DMS153 treated with DMSO at 0.1 percent for 48 hours (cell line): ENCODE measurements around the gene HDAC6.
A peak's percentile ranks its signal among the peaks of the same experiment; 100 is the strongest.

ENCODE experiments used
- DNase-seq: peaks from one replicate; lab custom pipeline; 2025; ENCODE audit not compliant: unreplicated experiment; lab: John Stamatoyannopoulos, UW

Gene HDAC6

DNA sequence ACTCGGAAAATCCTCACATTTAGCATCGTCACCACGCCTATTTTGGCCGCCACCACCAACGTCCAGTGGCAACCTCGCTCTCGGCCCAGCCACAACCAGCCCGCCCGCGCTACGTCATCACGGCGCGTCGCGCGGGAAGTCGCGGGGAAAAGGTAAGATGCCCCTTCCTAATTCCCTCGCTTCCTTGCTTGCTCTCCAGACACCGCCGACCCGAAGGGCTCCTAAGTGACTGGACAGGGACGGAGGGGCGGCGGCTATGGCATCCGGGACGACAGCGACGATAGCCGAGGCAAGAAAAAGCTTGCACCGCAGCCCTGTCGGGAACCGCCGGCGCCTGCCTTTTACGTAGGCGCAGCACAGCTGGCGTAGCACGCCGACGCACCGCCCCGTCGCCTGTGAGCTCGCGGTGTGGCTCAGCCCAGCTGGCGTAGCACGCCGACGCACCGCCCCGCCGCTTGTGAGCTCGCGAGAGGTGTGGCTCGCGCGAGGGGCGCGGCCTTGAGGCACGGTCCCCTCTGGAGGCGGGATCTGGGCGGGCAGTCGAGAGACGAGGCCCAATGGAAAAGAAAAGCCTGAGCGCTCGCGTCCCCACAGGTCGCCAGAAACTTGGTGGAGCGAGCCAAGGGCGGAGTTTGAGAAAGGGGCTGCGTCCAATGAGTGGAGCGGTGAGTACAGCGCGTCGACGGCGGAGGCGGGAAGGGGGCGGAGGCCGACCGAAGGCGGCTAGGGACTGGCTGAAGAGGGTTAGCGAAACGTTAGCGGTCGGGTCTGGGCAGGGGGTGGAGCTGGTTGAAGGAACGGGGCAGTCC, at the start of gene HDAC6:
Gene HDAC6 (plus strand): TSS at position 788 of the 809 bp plus-strand sequence. CDS start 626 bp downstream, outside the sequence.
- DNase-seq = peak; percentile 88

DNA sequence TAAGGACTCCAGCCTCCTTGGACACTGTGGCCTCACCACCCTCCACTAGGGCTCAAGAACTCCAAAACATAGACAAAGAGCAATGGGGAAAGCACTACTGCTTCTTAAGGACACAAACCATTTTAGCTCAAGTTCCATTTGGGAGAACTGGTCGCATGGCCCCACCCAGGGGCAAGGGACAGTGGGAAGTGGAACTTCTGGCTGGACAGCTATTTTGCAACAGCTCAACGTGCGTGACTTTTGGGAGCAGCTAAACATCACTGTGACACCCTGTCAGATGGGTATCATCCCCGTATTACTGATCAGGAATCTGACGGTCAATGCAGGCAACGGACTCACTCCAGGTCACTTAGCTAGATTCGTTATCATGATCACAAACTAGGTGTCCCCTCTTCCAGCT, 49.4 kb upstream of the HDAC6 start:
- DNase-seq = no peak

DNA sequence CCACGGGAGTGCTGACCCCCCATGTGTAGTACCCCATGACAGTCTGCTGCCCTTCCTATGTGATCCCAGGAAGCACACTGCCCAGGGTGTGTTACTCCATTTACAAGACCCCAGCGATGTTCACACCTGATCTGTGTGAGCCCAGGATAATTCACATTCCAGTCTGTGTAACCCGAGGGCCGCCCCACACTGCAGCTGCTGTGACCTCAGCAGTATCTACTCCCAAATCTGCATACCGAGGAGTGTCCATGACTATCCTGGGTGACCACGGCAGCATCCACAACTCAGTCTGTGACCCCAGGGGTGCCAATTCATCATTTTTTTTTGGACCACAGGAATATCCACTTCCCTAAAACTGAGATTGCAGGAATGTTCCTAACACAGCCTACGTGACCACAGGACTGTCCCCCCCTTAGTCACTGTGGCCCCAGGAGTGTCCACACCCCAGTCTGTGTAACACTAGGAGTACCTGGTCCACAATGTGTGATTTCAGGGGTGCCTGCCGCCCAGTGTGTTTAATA, 48.1 kb upstream of the HDAC6 start:
- DNase-seq = no peak

DNA sequence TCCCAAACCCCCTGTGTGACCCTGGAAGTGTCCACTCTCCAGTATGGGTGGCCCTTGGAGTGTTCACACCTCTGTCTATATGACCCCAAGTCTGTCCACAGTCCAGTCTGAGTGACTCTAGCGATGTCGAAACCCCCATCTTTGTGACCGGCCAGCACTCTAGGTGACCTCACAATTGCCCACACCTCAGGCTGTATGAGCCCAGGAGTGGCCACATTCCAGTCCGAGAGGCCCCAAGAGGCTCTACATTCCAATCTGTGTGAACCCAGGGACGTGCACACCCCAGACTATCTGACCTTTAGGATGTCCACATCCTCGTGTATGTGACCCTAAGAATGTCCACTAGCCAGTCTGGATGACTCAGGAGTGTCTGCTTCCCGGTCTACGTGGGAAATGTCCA, 47.6 kb upstream of the HDAC6 start:
- no peak for DNase-seq

DNA sequence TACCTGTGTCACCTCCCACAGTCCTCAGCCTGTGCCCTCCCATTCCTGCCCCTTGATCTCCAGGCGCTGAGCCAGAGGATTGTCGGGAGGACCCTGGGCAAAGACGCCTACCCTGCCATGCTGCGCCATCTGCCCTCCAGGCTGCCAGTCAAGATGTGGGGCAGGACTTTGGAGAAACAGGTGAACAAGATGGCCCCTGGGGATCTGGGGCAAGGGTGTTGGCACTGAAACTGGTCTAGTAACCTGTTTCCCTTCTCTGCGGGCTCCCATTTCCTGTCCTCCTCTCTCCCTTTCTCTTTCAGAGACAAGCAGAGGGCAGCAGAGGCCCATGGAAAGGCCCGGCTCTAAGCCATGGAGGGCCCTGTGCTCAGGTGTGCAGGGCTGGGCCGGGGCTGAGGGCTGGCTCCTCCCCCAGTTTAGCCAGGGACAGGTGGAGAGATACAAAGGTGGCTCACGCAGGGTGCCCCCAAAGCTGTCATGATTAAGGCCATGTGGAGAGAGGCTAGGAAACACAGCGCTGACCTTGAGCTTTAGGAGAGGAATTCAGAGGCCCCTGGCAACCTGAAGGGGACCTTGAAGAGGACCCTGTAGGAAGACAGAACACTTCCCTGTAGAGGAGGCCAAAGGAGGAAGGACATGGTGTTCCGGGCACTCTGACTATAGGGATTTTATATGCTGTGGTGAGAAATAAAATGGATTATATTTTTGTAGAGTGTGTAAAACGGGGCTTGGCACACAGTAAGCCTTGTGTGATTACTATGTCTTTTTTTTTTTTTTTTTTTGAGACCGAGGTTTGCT, 40.0 kb upstream of the HDAC6 start, which contains the start of gene GLOD5:
Gene GLOD5 (plus strand): TSS at position 74 of the 798 bp plus-strand sequence. CDS start 44 bp downstream, at position 118.
- peak; percentile 54 for DNase-seq

DNA sequence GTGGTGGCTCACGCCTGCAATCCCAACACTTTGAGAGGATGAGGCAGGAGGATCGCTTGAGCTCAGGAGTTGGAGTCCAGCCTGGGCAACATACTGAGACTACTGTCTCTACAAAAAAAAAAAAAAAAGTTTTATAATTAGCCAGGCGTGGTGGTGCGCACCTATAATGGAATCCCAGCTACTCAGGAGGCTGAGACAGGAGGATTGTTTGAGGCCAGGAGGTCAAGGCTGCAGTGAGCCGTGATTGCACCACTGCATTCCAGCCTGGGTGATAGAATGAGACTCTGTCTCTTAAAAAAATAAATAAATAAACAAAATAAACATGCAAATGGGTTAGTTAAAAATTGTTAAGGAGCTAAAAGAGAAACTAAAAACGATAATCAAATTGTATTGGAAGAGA, 32.6 kb upstream of the HDAC6 start:
- no peak for DNase-seq

DNA sequence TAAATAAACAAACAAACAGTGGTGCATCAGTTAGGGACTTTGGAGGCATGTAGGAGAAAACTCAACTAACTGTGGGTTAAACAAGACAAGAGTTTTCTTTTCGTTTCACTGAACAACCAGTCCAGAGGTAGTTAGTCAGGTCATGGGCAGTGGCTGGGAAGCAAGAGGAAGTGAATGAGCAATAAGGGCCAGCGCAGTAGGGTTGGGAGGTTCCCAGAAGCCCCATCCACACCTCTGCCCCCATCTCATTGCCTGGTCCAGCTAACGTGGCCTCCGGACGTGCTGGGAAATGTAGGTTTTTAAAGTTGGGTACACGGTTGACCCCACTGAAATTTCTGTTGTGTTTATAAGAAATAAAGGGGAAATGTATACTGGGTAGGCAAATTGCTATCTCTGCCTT, 31.6 kb upstream of the HDAC6 start:
- no peak for DNase-seq

DNA sequence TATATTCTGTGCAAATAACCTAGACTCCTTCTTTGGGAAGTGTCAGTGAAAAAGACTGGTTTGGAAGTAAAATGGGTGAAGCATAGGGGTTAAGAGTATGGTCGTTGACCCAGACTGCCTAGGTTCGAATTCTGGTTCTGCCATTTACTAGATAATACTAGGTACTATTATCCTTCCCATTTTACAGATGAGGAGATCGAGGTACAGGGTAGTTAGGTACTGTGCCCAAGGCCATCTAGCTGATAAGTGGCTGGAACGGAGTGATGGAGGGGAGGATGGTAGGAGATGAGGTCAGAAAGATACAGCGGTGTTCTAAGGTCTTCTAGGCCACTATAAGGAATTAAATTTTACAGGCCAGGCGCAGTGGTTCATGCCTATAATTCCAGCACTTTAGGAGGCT, 29.3 kb upstream of the HDAC6 start:
- DNase-seq = no peak

DNA sequence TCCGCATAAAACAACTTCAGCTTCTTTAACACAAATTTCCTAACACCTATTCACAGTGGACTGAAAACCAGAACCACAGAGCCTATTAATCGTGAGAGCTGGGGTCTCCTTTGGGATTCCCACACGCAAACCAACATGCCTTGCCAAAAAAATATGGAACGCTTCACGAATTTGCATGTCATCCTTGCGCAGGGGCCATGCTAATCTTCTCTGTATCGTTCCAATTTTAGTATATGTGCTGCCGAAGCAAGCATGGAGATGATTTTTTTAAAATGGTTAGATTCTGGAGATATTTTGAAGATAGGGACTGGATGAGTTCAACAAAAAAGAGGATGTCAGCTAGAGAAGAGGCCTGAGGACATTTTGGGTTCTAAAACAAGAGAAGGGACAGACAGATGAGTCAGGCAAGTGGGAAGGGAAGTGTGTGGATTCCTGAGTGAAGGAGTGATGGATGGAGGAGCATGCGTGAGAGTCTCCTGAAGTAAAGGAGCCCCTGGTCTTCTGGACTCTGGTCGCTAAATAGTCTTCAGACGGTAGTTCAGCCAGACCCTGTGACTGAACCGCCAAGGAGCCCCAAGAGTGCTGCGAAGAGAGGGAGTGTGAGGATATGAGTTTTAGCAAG, 24.9 kb upstream of the HDAC6 start:
- DNase-seq = no peak

DNA sequence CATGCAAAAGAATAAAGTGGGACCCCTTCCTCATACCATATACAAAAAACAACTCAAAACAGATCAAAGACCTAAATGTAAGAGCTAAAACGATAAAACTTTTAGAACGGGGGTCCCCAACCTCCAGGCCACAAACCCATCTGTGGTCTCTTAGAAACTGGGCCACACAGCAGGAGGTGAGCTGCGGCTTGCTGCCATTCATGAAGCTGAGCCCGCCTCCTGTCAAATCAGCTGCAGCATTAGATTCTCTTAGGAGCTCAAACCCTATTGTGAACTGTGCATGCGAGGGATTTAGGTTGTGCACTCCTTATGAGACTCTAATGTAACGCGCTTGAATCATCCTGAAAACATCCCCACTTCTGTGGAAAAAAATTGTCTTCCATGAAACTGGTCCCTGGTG, 22.5 kb upstream of the HDAC6 start:
- no peak for DNase-seq

DNA sequence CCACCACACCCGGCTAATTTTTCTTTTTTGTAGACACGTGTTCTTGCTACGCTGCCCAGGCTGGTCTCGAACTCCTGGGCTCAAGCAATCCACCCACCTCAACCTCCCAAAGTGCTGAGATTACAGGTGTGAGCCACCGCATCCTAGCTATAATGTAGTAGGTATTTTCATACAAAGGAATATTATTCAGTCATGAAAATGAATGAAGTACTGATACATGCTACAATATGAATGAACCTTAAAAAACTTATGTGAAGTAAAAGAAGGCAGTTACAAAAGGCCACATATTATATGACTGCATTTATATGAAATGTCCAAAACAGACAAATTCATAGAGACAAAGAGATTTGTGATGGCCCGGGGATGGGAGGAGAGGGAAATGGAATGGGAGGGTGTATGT, 20.2 kb upstream of the HDAC6 start:
- no peak for DNase-seq

DNA sequence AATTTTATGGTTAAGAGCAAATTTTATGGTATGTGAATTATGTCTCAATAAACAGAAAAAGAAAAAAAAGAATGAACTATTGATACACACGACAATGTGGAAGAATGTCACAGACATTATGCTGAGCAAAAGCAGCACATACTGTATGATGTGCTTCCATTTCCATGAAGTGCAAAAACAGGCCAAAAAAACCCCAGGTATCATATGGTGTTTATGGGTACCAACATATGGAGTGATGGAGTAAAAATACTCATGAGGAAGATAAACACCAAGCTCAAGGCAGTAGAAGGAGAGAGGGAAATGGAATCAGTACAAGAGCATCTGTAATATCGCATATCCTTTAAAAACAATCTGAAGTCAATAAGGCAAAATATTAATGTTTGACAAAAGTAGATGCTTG, 19.7 kb upstream of the HDAC6 start:
- DNase-seq = no peak

DNA sequence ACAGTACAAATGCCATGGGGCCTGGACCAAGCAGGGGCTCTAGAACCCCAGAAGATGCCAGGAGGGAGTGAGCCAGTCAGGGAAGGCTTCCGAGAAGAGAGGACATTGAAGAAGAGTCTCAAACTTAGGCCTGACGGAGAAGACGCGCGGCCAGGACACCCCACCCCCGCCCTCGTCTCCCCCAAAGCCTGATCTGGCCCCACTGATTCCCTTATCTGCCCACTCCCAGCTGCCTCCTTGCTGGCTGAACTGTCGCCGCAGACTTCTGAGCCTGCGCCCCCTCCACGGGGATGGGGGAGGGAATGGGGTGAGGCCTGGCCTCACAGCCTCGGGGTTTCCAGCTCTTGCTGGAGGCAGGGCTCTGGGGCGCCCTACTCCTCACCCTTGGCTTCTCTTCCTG, 19.1 kb upstream of the HDAC6 start:
- no peak for DNase-seq

DNA sequence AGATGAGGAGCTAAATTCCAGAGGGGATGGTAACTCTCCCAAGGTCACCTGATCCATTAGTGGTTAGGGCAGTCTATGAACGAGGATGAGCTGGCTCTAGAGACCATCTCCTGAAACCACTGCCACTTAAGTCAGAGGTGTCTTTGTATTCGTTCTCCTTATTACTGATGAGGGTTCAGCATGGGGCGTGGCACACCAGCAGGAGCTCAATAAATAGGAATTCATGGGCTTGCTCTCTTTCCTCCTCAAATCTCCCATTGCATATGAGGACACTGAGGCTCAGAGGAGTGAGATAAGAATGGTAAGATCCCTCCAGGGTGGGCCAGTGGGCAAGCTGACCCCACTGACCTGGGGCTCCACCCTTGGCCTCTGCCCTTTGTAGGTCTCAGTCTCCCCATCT, 17.1 kb upstream of the HDAC6 start:
- no peak for DNase-seq

DNA sequence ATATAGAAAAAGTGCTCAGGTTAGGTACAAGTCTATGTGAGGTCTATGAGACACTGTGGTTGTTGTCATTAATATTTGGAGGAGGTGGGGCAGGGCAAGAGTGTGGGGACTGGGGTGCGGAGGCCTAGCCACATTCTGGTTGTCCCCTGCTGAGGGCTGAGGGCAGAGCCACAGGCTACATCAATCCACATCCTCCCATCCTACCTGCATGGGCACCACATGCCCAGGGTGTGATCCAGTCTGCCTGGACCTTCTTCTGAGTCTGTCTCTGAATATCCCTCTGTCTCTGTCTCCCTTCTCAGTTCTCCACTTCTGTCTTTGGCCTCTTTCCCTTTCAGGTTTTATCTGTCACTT, 16.7 kb upstream of the HDAC6 start:
- no peak for DNase-seq

DNA sequence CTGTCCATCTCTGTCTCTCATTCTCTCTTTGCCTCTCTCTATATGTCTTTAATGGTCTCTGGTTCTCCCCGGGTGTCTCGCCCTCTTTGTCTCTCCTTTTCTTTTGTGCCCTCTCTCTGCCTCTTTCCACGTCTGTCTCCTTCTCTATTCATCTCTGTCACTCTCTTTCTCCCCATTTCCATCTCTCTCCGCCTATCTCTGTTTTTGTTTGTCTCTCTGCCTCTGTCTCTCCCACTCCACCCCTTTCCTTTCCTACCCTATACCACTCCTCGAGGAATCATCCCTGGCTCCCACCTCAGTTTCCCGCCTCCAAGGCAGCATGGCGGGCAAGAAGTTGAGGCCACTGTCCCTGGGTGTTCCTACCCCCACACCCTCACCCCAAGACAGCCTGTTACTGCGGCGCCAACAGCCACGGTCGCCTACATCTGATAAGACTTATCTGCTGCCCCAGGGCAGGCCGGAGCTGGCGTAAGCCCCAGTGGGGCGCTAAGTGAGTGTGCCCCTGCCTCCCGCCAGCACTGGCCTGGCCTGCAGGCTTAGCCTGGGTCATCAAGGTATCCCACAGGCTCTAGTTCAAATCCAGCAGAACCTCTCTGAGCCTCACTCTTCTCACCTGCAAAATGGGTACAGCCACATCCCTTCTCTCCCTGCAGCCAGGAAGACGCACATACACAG, 16.2 kb upstream of the HDAC6 start:
- DNase-seq = no peak

DNA sequence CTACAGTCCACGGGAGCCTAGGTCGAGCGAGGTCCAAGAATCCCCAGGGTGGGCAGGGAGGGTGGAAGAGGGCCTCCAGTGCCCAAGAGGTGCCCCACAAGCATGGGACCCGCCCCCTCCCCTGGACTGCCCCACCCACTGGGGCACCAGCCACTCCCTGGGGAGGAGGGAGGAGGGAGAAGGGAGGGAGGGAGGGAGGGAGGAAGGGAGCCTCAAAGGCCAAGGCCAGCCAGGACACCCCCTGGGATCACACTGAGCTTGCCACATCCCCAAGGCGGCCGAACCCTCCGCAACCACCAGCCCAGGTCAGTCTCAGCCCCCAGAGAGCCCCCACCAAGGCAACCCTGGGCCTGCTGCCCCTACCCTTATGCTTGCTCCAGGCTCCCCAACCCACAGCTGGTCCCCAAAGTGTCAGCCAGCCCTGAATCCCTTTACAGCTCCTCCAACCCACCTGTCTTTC, 15.5 kb upstream of the HDAC6 start, which contains the start of gene GATA1:
Gene GATA1 (plus strand): TSS at position 250 of the 460 bp plus-strand sequence. CDS start 4,520 bp downstream, outside the sequence.
- DNase-seq = no peak

DNA sequence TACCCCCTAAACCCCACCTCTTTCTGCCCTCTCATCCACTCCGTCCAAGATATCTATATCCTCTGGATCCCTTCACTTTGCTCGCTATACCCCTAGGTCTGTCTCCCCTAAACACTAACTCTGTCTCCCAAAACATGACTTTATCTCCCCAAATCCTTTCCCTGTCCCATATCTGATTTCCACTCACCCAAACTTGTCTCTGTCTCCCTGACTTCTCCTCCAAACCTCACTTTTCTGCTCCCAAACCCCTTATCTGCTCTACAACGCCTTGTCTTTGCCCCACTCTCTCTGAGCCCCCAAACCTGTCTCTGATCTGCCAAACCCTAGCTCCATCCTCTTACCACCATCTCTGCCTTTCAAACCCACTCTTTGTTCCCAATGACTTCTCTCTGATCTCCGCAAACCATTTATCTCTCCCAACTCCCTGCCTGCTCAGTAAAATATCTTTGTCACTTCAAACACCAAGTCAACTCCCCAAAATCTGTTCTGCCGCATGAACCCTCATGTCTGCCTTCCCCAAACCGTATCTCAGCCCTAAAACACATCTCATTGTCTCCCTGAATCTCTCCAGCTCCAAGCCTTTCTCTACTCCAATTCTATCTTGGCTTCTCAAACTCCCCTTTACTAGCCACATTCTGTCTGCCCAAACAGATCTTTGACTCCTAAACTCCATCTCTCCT, 14.9 kb upstream of the HDAC6 start:
- no peak for DNase-seq

DNA sequence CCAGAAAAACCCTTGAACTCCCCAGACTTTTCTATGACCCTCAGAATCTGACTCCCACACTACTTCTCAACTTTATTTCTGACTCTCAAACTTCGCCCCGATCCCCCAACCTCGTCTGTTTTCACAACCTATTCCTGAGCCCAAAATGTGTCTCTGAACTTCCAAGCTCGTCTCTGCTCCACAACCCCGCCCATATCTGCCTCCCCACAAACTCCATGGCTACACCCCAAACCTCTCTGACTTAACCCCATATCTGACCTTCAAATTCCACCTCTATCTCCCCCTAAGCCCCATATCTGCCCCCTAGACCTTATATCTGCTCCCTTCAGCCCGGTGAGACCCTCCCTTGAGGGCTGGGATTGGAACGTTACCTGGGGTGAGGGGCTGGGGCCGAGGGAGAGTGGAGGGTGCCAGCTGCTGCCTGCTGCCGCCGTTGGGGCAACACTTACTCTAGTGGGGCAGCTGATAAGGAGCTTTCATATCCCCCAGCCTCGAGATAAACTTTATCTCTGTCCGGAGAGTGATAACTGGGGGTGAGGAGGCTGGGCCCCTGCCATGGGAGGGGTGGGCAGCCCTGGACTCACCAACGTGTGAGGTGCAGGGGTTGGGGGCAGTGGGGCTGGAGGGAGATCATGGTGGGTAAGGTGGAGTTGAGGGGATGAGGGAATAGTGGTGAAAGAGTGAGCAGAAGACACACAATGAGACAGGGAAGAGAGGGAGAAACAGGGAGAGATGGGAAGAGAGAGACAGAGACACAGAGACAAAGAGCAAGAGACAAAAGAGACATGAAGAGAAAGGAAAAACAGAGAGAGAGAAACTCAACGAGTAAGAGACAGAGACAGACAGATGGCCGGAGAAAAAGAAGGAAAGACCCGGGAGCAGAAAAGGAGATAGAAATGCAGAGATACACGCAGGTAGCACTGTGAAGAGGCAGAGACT, 14.1 kb upstream of the HDAC6 start:
- no peak for DNase-seq
